ENCODE measurements around the gene NRBF2. TPM values are rescaled to one million over a fixed set of nuclear protein-coding genes. Genes with fewer than 3 reads are reported as not detected.
"Not testable (repeated sequence)": the region's sequence is repeated elsewhere in the genome, so short reads cannot be mapped to it uniquely, and the experiment has no call there.

Gene NRBF2
- total RNA-seq, 1 donor from 2014 or later, result 22.1 TPM

- H3K27ac Mint-ChIP-seq, result no peak overlapping the region
- no peak for DNase-seq (ENCODE audit: extremely low spot score, unreplicated experiment)
- peaks cover 5% of the 10 kb centered on the region for H3K9me3 Mint-ChIP-seq
- H3K4me3 Mint-ChIP-seq, result no peak overlapping the region
- no peaks in the 10 kb centered on the region for H3K36me3 Mint-ChIP-seq
- peaks cover 5% of the 10 kb centered on the region for H3K4me1 Mint-ChIP-seq (ENCODE audit: unreplicated experiment)
- H3K27me3 Mint-ChIP-seq, result no peaks in the 10 kb centered on the region
- no peak for TF ChIP-seq CTCF (conservative IDR thresholded peaks at IDR 0.05)
Observed at GRCh38 chr10:63094405-63094804, 38.7 kb upstream of the NRBF2 start.

GRCh38 chr10:63094881-63095280 lies 38.2 kb upstream of the NRBF2 start:
- H3K27ac Mint-ChIP-seq, result no peak overlapping the region
- peaks cover 5% of the 10 kb centered on the region for H3K9me3 Mint-ChIP-seq

DNA sequence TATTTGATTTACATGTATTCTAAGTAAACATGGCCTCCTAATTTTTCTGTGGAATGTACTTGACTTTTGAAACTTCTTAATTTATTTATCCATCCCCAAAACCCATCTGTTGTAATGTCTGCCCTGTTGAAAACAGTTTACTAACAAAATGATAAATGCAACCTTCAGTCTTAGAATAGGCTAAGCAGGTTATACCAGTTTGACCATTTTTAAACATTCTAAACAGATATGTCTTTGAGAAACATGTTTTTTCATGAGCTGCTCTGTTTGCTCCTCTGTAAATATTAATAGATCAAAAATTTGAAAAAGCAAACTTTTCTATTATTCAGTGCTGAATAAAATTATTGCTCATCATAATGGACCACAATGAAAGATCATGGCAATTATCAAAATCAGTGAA lies 33.4 kb upstream of the NRBF2 start:
- Mint-ChIP-seq H3K27ac (no peak overlapping the region), H3K27me3 (no peaks in the 10 kb centered on the region)

More at GRCh38 chr10:63094881-63095280, 38.2 kb upstream of the NRBF2 start:
- H3K4me3 Mint-ChIP-seq, result no peak overlapping the region
- H3K27me3 Mint-ChIP-seq, result no peaks in the 10 kb centered on the region
- H3K36me3 Mint-ChIP-seq, result no peaks in the 10 kb centered on the region
- no peak for DNase-seq (ENCODE audit: extremely low spot score, unreplicated experiment)
- no peak for TF ChIP-seq CTCF (conservative IDR thresholded peaks at IDR 0.05)
- peaks cover 5% of the 10 kb centered on the region for H3K4me1 Mint-ChIP-seq (ENCODE audit: unreplicated experiment)

GRCh38 chr10:63101091-63101490 lies 32.0 kb upstream of the NRBF2 start:
- not testable (repeated sequence) for H3K27me3 Mint-ChIP-seq; H3K9me3 Mint-ChIP-seq; H3K36me3 Mint-ChIP-seq; H3K4me3 Mint-ChIP-seq; DNase-seq (ENCODE audit: extremely low spot score, unreplicated experiment); H3K4me1 Mint-ChIP-seq (ENCODE audit: unreplicated experiment)
- H3K27ac Mint-ChIP-seq, result peak overlapping the region; percentile 32

More for the DNA sequence above, 33.4 kb upstream of the NRBF2 start:
- peaks cover under 1% of the 10 kb centered on the region for H3K4me1 Mint-ChIP-seq (ENCODE audit: unreplicated experiment)
- no peak for TF ChIP-seq CTCF (conservative IDR thresholded peaks at IDR 0.05)
- H3K9me3 Mint-ChIP-seq, result peaks cover 5% of the 10 kb centered on the region
- no peak for DNase-seq (ENCODE audit: extremely low spot score, unreplicated experiment)
- H3K4me3 Mint-ChIP-seq, result peak overlapping the region; percentile 24
- H3K36me3 Mint-ChIP-seq, result no peaks in the 10 kb centered on the region

- not testable (repeated sequence) for DNase-seq (ENCODE audit: extremely low spot score, unreplicated experiment); H3K9me3 Mint-ChIP-seq; H3K4me1 Mint-ChIP-seq (ENCODE audit: unreplicated experiment); H3K4me3 Mint-ChIP-seq; H3K27me3 Mint-ChIP-seq; H3K36me3 Mint-ChIP-seq; H3K27ac Mint-ChIP-seq
Observed at GRCh38 chr10:63102279-63102883, 30.7 kb upstream of the NRBF2 start.

DNA sequence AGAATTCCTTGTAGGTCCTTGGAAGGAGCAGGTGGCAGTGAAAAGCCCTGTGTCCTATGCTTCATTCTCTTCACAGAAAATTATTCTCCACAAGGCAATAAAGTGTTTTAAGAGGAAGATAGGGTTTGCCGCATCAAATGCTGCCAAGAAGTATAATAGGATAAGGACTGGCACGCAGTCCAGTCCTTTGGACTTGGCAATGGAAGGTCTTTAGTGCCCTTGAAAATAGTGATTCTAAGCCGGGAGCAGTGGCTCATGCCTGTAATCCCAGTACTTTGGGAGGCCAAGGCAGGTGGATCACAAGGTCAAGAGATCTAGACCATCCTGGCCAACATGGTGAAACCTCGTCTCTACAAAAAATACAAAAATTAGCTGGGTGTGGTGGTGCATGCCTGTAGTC lies 29.9 kb upstream of the NRBF2 start:
- not testable (repeated sequence) for DNase-seq (ENCODE audit: extremely low spot score, unreplicated experiment); H3K4me1 Mint-ChIP-seq (ENCODE audit: unreplicated experiment); H3K4me3 Mint-ChIP-seq; H3K36me3 Mint-ChIP-seq; H3K9me3 Mint-ChIP-seq; H3K27ac Mint-ChIP-seq; H3K27me3 Mint-ChIP-seq

GRCh38 chr10:63103971-63104409 lies 29.1 kb upstream of the NRBF2 start:
- H3K9me3 Mint-ChIP-seq, result peaks cover 3% of the 10 kb centered on the region
- no peak overlapping the region for H3K4me3 Mint-ChIP-seq
- H3K27me3 Mint-ChIP-seq, result no peaks in the 10 kb centered on the region
- TF ChIP-seq CTCF (conservative IDR thresholded peaks at IDR 0.05), result no peak
- no peak for DNase-seq (ENCODE audit: extremely low spot score, unreplicated experiment)
- H3K27ac Mint-ChIP-seq, result no peak overlapping the region
- no peaks in the 10 kb centered on the region for H3K36me3 Mint-ChIP-seq
- peaks cover 5% of the 10 kb centered on the region for H3K4me1 Mint-ChIP-seq (ENCODE audit: unreplicated experiment)

All from type B pancreatic cell (in vitro differentiated cells).